Aorta (tissue), 5 donors: ENCODE measurements around the gene NUPR2. TPM values are rescaled to one million over a fixed set of nuclear protein-coding genes. Genes with fewer than 3 reads are reported as not detected.
"Not testable (repeated sequence)": the region's sequence is repeated elsewhere in the genome, so short reads cannot be mapped to it uniquely, and the experiment has no call there.

Experiments used
- ATAC-seq: fragments of 200-7000 bp; cut with Tn5 transposase; one replicate; pipeline ENCODE4 v1.9.1; 2022; ENCODE audit warnings: moderate library complexity; ENCODE audit not compliant: low FRiP score
- DNase-seq, 2 donors: peaks; one replicate each; pipeline ENCODE4 v3.0.0-alpha.2; 2020
- H3K27ac ChIP-seq, 2 donors: one replicate each; pipeline ENCODE4 v1.5.1; 2013; ENCODE audit warnings: low read length in 2 of 2, mild to moderate bottlenecking in 2 of 2, moderate library complexity in 2 of 2, control low read depth in 1 of 2, inconsistent platforms in 1 of 2, low read depth in 1 of 2
- H3K27me3 ChIP-seq, 2 donors: one replicate each; pipeline ENCODE4 v1.6.1; 2013; ENCODE audit warnings: control low read depth in 1 of 2, low read length in 1 of 2, mild to moderate bottlenecking in 1 of 2, moderate library complexity in 1 of 2; ENCODE audit not compliant: insufficient read depth in 2 of 2, control insufficient read depth in 1 of 2
- H3K36me3 ChIP-seq, 2 donors: one replicate each; pipeline ENCODE4 v1.6.1; 2013; ENCODE audit warnings: control low read depth in 1 of 2, low read length in 1 of 2, mild to moderate bottlenecking in 1 of 2; ENCODE audit not compliant: insufficient read depth in 2 of 2, control insufficient read depth in 1 of 2
- H3K4me1 ChIP-seq, 2 donors: one replicate each; pipeline ENCODE4 v1.6.1; 2013; ENCODE audit warnings: low read length in 2 of 2, control low read depth in 1 of 2, mild to moderate bottlenecking in 1 of 2, moderate library complexity in 1 of 2; ENCODE audit not compliant: insufficient read depth in 2 of 2, control insufficient read depth in 1 of 2
- H3K4me3 ChIP-seq, 2 donors: one replicate each; pipeline ENCODE4 v1.5.1; 2013; ENCODE audit warnings: low read length in 2 of 2, control low read depth in 1 of 2, mild to moderate bottlenecking in 1 of 2
- H3K9me3 ChIP-seq: one replicate; pipeline ENCODE4 v1.6.1; 2013; ENCODE audit warnings: mild to moderate bottlenecking, low read length; ENCODE audit not compliant: control insufficient read depth
- WGBS, 2 donors: extraction: QIAGEN DNeasy Blood & Tissue Kit; methylation state at CpG; one replicate each; pipeline ENCODE4 v1.1.7; 2013; 5-methylcytosine and 5-hydroxymethylcytosine counted together
- intact Hi-C, 2 donors: fragments of 100-400 bp; cut with DNase I; formaldehyde crosslinking; loops; one replicate each; pipeline versions ENCODE4 v1.14.2 to v1.15.0; 2022
- long read RNA-seq, 2 donors: library from polyadenylated mRNA; unstranded; transcript quantifications; one replicate each; pipeline ENCODE4 v2.0.0, GENCODE V29; 2020 to 2021
- polyA plus RNA-seq, 2 donors: library from polyadenylated mRNA; stranded (reverse); fragments of 200-250 nt; gene quantifications; one replicate each; pipeline ENCODE4 v1.2.3, GENCODE V29; 2013
- total RNA-seq, 2 donors: library from RNA; stranded (reverse); fragmentation: NEBNext Ultra II Directional; extraction: Animal tissue kit (Norgen Biotek cat#: 25700); gene quantifications; one replicate each; pipeline ENCODE4 v1.2.1, GENCODE V29; 2021
- donor health status: healthy with polysubstance abuse.
- donor health status: Bipolar disorder and iron deficiency.
- donor health status: DM: no; HTN: no; CAD: no.
- donor health status: DM: no; HTN: no; CAD: no.
- donor health status: DM: yes; HTN: yes; CAD: no.

The NUPR2 gene
- total RNA-seq (1 to 10 TPM in 1 of 2 donors, under 1 TPM in 1; 0.62 to 1.1 TPM), polyA plus RNA-seq (1 to 10 TPM; 1.3 to 3.3 TPM)
- long read RNA-seq, donor 1: 0 reads
- long read RNA-seq, donor 2: 0 reads

GRCh38 chr7:56115852-56116538, at the start of gene NUPR2:
TSS of gene NUPR2 (minus strand) at chr7:56116417. CDS start at chr7:56116314, 103 bp downstream.
- Histone ChIP-seq H3K27ac (no peak within 1 kb of the TSS), H3K4me3 (peak within 1 kb of the TSS; percentile 7 to 33), H3K4me1 (no peaks in the 10 kb centered on the region), H3K27me3 (no peaks in the 10 kb centered on the region), H3K36me3 (no peaks in the 10 kb centered on the region), H3K9me3 (no peaks in the 10 kb centered on the region)
- intact Hi-C loops: loop anchor here (5.0 to 10.0 kb wide), 2 partner anchors 56 to 59 kb away; no protein-coding TSS in a partner anchor
- 4% methylated on average over 65 of the region's 65 CpGs for WGBS, 2 donors
- ATAC-seq (peak; percentile 50), DNase-seq (no peak)

- intact Hi-C loops: no loop called here
- ATAC-seq: no peak
- no peak overlapping the region for H3K27ac ChIP-seq
- WGBS, 2 donors: 3 to 6% methylated on average over 1 of the region's 1 CpG
- no peak overlapping the region for H3K4me3 ChIP-seq
- H3K36me3 ChIP-seq: no peaks in the 10 kb centered on the region
- no peaks in the 10 kb centered on the region for H3K27me3 ChIP-seq
- peaks cover 3% of the 10 kb centered on the region for H3K9me3 ChIP-seq
- DNase-seq: no peak
- H3K4me1 ChIP-seq: no peaks in the 10 kb centered on the region
Measured at GRCh38 chr7:56157238-56157790, 41.1 kb upstream of the NUPR2 start.

GRCh38 chr7:56131062-56131461, 14.8 kb upstream of the NUPR2 start:
- intact Hi-C loops, DNase-seq, H3K36me3 ChIP-seq, ATAC-seq, H3K9me3 ChIP-seq, H3K27ac ChIP-seq, H3K4me1 ChIP-seq, H3K27me3 ChIP-seq, H3K4me3 ChIP-seq: not testable (repeated sequence)
- 48 to 61% methylated on average over 2 of the region's 2 CpGs for WGBS, 2 donors

- Histone ChIP-seq H3K9me3 (no peaks in the 10 kb centered on the region), H3K27ac (no peak overlapping the region), H3K4me3 (no peak overlapping the region), H3K36me3 (no peaks in the 10 kb centered on the region), H3K27me3 (no peaks in the 10 kb centered on the region), H3K4me1 (no peaks in the 10 kb centered on the region)
- intact Hi-C loops: no loop called here
- DNase-seq (no peak), ATAC-seq (no peak)
- 64 to 65% methylated on average over 7 of the region's 7 CpGs for WGBS, 2 donors
Measured at GRCh38 chr7:56127241-56127975, 11.2 kb upstream of the NUPR2 start.

- WGBS, 2 donors: 74 to 80% methylated on average over 8 of the region's 8 CpGs
- H3K4me3 ChIP-seq: no peak overlapping the region
- H3K9me3 ChIP-seq: no peaks in the 10 kb centered on the region
- no peaks in the 10 kb centered on the region for H3K27me3 ChIP-seq
- intact Hi-C loops: no loop called here
- H3K36me3 ChIP-seq: no peaks in the 10 kb centered on the region
- H3K27ac ChIP-seq: no peak overlapping the region
- H3K4me1 ChIP-seq: no peaks in the 10 kb centered on the region
- DNase-seq (no peak), ATAC-seq (no peak)
Measured at GRCh38 chr7:56125831-56126230, 9.6 kb upstream of the NUPR2 start.

GRCh38 chr7:56124981-56125380, 8.8 kb upstream of the NUPR2 start:
- Histone ChIP-seq H3K4me3 (no peak overlapping the region), H3K9me3 (no peaks in the 10 kb centered on the region), H3K27ac (no peak overlapping the region), H3K27me3 (no peaks in the 10 kb centered on the region), H3K4me1 (no peaks in the 10 kb centered on the region), H3K36me3 (no peaks in the 10 kb centered on the region)
- WGBS, 2 donors: 70 to 72% methylated on average over 6 of the region's 6 CpGs
- intact Hi-C loops: no loop called here
- ATAC-seq (no peak), DNase-seq (no peak)

- Histone ChIP-seq H3K36me3 (no peaks in the 10 kb centered on the region), H3K4me1 (no peaks in the 10 kb centered on the region), H3K4me3 (no peak overlapping the region), H3K9me3 (no peaks in the 10 kb centered on the region), H3K27ac (no peak overlapping the region), H3K27me3 (no peaks in the 10 kb centered on the region)
- 88 to 93% methylated on average over 6 of the region's 6 CpGs for WGBS, 2 donors
- DNase-seq (no peak), ATAC-seq (no peak)
- intact Hi-C loops: no loop called here
Measured at GRCh38 chr7:56121440-56121839, 5.2 kb upstream of the NUPR2 start.

GRCh38 chr7:56112244-56112643, 4.0 kb downstream of the NUPR2 start:
- ATAC-seq, H3K27me3 ChIP-seq, H3K4me3 ChIP-seq, H3K27ac ChIP-seq, H3K9me3 ChIP-seq, H3K4me1 ChIP-seq, DNase-seq, H3K36me3 ChIP-seq: not testable (repeated sequence)
- 92 to 93% methylated on average over 3 of the region's 3 CpGs for WGBS, 2 donors
- intact Hi-C loops: loop anchor here in 1 of 2 donors (10.0 kb wide), 1 partner anchor 63 kb away; no protein-coding TSS in a partner anchor
